ENCODE results near the gene GANAB. TPM values are rescaled to one million over a fixed set of nuclear protein-coding genes. Genes with fewer than 3 reads are reported as not detected.
"Not testable (repeated sequence)": the region's sequence is repeated elsewhere in the genome, so short reads cannot be mapped to it uniquely, and the experiment has no call there.

GANAB gene
- total RNA-seq, 4 donors from 2014 or later: 56.9 to 513 (median 270) TPM

- Histone ChIP-seq H3K27ac (no peak overlapping the region), H3K36me3 (no peaks in the 10 kb centered on the region), H3K9me3 (no peaks in the 10 kb centered on the region), H3K27me3 (no peaks in the 10 kb centered on the region), H3K4me1 (no peaks in the 10 kb centered on the region), H3K4me3 (no peak overlapping the region)
- no peak for TF ChIP-seq POLR2A (IDR thresholded peaks at IDR 0.05)
- TF ChIP-seq, protein P1, sequence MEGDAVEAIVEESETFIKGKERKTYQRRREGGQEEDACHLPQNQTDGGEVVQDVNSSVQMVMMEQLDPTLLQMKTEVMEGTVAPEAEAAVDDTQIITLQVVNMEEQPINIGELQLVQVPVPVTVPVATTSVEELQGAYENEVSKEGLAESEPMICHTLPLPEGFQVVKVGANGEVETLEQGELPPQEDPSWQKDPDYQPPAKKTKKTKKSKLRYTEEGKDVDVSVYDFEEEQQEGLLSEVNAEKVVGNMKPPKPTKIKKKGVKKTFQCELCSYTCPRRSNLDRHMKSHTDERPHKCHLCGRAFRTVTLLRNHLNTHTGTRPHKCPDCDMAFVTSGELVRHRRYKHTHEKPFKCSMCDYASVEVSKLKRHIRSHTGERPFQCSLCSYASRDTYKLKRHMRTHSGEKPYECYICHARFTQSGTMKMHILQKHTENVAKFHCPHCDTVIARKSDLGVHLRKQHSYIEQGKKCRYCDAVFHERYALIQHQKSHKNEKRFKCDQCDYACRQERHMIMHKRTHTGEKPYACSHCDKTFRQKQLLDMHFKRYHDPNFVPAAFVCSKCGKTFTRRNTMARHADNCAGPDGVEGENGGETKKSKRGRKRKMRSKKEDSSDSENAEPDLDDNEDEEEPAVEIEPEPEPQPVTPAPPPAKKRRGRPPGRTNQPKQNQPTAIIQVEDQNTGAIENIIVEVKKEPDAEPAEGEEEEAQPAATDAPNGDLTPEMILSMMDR (IDR thresholded peaks at IDR 0.05): no peak
- no peak for DNase-seq
- intact Hi-C loops (cut with DNase I; ENCODE audit: low total_unique reads): no loop called here
Measured at GRCh38 chr11:62656796-62657429, 10.5 kb upstream of the GANAB start.

DNA sequence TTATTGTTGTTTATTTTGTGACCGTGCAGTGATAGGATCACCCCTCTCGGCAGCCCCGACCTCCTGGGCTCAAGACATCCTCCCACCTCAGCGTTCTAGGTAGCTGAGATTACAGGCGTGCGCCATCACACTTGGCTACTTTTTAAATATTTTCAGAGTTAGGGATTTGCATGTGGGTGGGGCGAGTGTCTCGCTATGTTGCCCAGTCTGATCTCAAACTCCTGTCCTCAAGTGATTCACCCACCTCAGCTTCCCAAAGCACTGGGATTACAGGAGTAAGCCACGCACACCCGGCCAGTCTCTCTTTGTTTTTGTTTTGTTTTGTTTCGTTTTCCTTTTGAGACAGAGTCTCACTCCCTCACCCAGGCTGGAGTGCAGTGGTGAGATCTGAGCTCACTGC lies 7.9 kb upstream of the GANAB start:
- Histone ChIP-seq H3K4me1 (no peaks in the 10 kb centered on the region), H3K9me3 (no peaks in the 10 kb centered on the region), H3K27ac (no peak overlapping the region), H3K27me3 (no peaks in the 10 kb centered on the region), H3K4me3 (no peak overlapping the region), H3K36me3 (no peaks in the 10 kb centered on the region)
- DNase-seq: no peak
- TF ChIP-seq, protein P1 (IDR thresholded peaks at IDR 0.05): no peak
- no peak for TF ChIP-seq POLR2A (IDR thresholded peaks at IDR 0.05)
- intact Hi-C loops (cut with DNase I; ENCODE audit: low total_unique reads): no loop called here

DNA sequence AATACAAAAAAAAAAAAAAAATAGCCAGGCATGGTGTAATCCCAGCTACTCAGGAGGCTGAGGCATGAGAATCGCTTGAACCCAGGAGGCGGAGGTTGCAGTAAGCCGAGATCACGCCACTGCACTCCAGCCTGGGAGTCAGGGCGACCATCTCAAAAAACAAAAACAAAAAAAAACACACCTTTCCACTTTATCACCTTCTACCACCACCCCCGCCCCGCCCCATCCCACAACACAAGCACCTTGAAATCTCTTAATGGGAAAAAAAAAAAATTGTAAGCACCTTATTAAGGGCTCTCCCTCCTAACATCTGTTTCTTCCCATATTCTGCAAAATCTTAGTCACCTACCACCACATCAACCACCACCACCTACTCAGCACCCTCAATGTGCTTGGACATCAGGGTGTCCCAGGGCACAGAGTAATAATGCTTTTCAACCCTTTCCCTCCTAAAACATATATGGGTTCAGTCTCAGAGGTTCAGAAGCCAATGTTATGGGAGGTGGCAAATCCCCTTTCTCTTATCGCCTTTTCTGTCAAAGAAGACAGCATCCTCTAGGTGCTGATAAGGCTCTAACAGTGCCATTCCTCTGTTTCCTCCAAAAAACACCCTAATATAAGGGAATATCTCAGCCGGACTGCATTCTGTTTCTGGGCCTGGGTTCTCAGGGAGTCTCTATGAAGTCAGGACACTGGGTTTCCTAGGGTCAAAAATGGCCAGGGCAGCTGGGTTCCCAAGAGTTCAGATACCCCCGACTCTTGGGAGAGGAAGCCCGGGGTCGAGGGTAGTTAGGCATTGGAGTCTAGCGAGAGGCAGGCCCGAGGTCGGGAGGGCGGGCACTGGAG lies 6.0 kb upstream of the GANAB start:
- no peak for TF ChIP-seq POLR2A (IDR thresholded peaks at IDR 0.05)
- TF ChIP-seq, protein P1 (IDR thresholded peaks at IDR 0.05): no peak
- Histone ChIP-seq H3K9me3 (no peaks in the 10 kb centered on the region), H3K27ac (peak overlapping the region; percentile 86 to 92), H3K27me3 (no peaks in the 10 kb centered on the region), H3K4me3 (peak overlapping the region; percentile 74 to 93), H3K36me3 (no peaks in the 10 kb centered on the region), H3K4me1 (peaks cover 0 to 1% of the 10 kb centered on the region in 2 donors)
- intact Hi-C loops (cut with DNase I; ENCODE audit: low total_unique reads): no loop called here
- DNase-seq: no peak

GRCh38 chr11:62650283-62650682 lies 3.9 kb upstream of the GANAB start:
- intact Hi-C loops (cut with DNase I; ENCODE audit: low total_unique reads); H3K9me3 ChIP-seq; H3K4me1 ChIP-seq; H3K27me3 ChIP-seq; H3K36me3 ChIP-seq; DNase-seq; H3K27ac ChIP-seq; H3K4me3 ChIP-seq: not testable (repeated sequence)

DNA sequence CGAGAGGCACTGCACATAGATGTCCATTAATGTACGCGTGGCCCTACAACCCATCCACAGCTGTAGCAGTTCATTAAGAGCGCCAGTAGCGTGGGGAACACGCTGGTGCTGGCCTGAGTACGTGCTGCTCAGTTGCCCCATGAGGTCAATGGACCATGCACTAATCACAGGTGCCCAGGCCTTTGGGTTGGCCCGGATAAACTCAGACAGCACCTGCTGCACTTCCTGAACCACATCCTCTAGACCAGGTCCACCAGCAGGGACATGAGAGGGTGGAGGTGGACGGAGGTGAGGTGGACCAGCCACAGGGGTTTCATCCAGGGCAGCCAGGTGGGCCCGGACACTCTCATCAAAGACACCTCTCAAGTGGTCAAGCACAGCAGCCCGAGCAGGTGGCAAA lies 3.1 kb upstream of the GANAB start:
- TF ChIP-seq POLR2A (IDR thresholded peaks at IDR 0.05): no peak
- TF ChIP-seq, protein P1 (IDR thresholded peaks at IDR 0.05): no peak
- no peak overlapping the region for H3K27ac ChIP-seq
- H3K4me3 ChIP-seq: no peak overlapping the region
- no peaks in the 10 kb centered on the region for H3K9me3 ChIP-seq
- no peaks in the 10 kb centered on the region for H3K36me3 ChIP-seq
- peaks cover 5 to 14% of the 10 kb centered on the region in 2 donors for H3K4me1 ChIP-seq
- intact Hi-C loops (cut with DNase I; ENCODE audit: low total_unique reads): no loop called here
- no peaks in the 10 kb centered on the region for H3K27me3 ChIP-seq
- no peak for DNase-seq

Data from uterus (tissue), 4 donors.